ENCODE data around the gene CEP112.

CEP112 gene

DNA sequence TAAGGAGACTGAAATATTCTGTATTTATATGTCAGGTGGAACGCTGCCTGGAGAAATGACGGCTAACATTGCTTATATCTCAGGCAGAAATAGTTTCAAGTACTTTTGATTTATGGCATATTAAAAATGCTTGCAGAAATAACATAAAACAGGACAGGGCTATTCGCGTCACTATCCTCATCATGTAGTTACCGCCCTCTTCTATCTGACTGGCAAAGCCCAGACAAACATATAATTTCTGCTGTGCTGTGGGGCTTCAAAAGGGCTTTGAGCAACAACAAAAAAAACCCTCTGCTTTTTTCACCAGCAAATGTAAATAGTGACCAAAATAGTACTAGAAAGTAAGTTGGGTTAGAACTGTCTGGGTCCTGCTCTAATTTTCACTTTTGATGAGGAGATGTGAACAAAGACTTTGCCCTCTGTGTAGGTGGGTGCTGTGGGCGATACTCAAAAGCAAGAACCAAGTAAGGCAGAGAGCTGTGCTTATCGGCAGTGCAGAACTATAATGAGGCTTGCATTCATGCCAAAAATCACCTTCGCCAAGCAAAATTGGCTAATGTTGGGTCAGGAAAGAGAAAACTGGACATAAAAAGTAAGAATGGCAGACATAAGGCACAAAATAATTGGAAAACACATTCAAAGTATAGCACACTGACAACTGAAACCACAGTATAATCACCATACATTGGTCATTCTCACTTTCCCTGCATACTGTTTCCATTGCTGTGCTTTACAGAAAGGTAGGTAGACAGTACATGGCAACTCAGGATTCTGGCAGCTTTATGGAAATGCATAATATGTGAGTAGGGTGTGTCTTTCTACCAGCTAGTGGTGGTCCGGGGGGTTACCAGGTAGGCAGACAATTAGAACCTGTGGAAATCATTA, 479.3 kb downstream of the CEP112 start:
- no peak for ATAC-seq
- TF ChIP-seq, protein P1, sequence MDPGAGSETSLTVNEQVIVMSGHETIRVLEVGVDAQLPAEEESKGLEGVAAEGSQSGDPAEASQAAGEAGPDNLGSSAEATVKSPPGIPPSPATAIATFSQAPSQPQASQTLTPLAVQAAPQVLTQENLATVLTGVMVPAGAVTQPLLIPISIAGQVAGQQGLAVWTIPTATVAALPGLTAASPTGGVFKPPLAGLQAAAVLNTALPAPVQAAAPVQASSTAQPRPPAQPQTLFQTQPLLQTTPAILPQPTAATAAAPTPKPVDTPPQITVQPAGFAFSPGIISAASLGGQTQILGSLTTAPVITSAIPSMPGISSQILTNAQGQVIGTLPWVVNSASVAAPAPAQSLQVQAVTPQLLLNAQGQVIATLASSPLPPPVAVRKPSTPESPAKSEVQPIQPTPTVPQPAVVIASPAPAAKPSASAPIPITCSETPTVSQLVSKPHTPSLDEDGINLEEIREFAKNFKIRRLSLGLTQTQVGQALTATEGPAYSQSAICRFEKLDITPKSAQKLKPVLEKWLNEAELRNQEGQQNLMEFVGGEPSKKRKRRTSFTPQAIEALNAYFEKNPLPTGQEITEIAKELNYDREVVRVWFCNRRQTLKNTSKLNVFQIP (CRISPR knock-in tag; IDR thresholded peaks at IDR 0.05; ENCODE audit: borderline replicate concordance, low read depth) = no peak
- TF ChIP-seq TOX (CRISPR knock-in tag; IDR thresholded peaks at IDR 0.05; ENCODE audit: borderline replicate concordance) = no peak
- no peak for TF ChIP-seq RARB (CRISPR knock-in tag; IDR thresholded peaks at IDR 0.05)

DNA sequence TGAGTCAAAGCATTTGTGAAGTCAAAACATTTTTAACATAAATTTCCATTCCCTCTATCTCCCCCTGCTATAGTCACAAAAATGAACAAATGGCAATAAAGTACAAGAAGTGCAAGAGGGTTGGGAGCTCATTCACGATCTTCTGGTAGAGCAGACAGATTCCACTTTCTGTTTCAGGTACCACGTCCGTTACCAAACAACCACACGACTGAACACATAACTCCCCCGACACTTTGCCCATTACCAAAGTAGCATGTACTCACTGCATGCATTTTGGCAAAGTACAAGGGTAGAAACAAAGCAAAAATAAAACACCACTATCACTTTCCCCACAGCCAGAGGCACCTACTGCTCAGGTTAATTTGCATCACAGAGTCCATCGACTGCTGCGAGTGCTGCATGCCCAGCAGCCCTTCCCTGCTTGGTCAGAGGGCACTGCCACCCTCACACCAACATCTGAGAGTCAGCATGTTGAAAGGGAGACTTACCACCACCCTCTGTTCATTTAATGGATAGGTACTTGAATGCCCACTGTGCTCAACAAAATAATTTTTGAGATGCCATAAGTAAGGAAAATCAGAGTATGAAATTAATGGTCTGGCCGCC, 480.2 kb downstream of the CEP112 start:
- ATAC-seq = no peak
- TF ChIP-seq BACH2 (CRISPR knock-in tag; IDR thresholded peaks at IDR 0.05; ENCODE audit: borderline replicate concordance) (no peak), ZNF70 (CRISPR knock-in tag; IDR thresholded peaks at IDR 0.05) (no peak), TCF4 (CRISPR knock-in tag; IDR thresholded peaks at IDR 0.05; ENCODE audit: borderline replicate concordance) (no peak), CSDC2 (CRISPR knock-in tag; IDR thresholded peaks at IDR 0.05) (no peak), ARNTL (CRISPR knock-in tag; IDR thresholded peaks at IDR 0.05; ENCODE audit: borderline replicate concordance, low read depth) (no peak), ZFP30 (CRISPR knock-in tag; IDR thresholded peaks at IDR 0.05) (no peak), ISL1 (CRISPR knock-in tag; IDR thresholded peaks at IDR 0.05) (no peak), SNAI2 (CRISPR knock-in tag; IDR thresholded peaks at IDR 0.05) (no peak), ZC3H10 (CRISPR knock-in tag; IDR thresholded peaks at IDR 0.05) (no peak), RARB (CRISPR knock-in tag; IDR thresholded peaks at IDR 0.05) (no peak), ZNF565 (CRISPR knock-in tag; conservative IDR thresholded peaks at IDR 0.05; ENCODE audit: low read depth) (no peak), PPARA (CRISPR knock-in tag; IDR thresholded peaks at IDR 0.05; ENCODE audit: borderline replicate concordance) (no peak)
- TF ChIP-seq, protein P2, sequence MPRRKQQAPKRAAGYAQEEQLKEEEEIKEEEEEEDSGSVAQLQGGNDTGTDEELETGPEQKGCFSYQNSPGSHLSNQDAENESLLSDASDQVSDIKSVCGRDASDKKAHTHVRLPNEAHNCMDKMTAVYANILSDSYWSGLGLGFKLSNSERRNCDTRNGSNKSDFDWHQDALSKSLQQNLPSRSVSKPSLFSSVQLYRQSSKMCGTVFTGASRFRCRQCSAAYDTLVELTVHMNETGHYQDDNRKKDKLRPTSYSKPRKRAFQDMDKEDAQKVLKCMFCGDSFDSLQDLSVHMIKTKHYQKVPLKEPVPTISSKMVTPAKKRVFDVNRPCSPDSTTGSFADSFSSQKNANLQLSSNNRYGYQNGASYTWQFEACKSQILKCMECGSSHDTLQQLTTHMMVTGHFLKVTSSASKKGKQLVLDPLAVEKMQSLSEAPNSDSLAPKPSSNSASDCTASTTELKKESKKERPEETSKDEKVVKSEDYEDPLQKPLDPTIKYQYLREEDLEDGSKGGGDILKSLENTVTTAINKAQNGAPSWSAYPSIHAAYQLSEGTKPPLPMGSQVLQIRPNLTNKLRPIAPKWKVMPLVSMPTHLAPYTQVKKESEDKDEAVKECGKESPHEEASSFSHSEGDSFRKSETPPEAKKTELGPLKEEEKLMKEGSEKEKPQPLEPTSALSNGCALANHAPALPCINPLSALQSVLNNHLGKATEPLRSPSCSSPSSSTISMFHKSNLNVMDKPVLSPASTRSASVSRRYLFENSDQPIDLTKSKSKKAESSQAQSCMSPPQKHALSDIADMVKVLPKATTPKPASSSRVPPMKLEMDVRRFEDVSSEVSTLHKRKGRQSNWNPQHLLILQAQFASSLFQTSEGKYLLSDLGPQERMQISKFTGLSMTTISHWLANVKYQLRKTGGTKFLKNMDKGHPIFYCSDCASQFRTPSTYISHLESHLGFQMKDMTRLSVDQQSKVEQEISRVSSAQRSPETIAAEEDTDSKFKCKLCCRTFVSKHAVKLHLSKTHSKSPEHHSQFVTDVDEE (CRISPR knock-in tag; IDR thresholded peaks at IDR 0.05) = no peak
- TF ChIP-seq, protein P1 (CRISPR knock-in tag; IDR thresholded peaks at IDR 0.05; ENCODE audit: borderline replicate concordance, low read depth) = no peak

DNA sequence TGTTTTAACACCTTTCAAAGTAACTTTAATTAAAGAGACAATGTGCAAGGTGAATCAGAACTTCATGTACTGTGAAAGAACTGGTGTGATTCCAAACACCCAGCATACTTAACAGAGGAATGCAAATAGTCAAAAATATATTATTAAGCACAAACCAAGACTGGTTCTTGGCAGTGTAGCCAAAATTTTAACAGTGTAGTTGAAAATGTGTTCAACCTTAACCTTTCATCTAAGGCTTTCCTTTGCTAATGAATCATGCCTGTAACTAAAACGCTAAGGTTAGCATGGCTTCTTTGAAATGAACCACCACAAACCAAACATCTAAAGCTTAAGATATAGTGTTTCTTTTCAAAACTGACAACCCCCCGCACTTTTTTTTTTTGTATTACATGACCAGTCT, 484.2 kb downstream of the CEP112 start:
- TF ChIP-seq CSDC2 (CRISPR knock-in tag; IDR thresholded peaks at IDR 0.05) (no peak), SNAI2 (CRISPR knock-in tag; IDR thresholded peaks at IDR 0.05) (no peak), ZNF70 (CRISPR knock-in tag; IDR thresholded peaks at IDR 0.05) (no peak), ZFP30 (CRISPR knock-in tag; IDR thresholded peaks at IDR 0.05) (no peak)
- ATAC-seq = no peak

DNA sequence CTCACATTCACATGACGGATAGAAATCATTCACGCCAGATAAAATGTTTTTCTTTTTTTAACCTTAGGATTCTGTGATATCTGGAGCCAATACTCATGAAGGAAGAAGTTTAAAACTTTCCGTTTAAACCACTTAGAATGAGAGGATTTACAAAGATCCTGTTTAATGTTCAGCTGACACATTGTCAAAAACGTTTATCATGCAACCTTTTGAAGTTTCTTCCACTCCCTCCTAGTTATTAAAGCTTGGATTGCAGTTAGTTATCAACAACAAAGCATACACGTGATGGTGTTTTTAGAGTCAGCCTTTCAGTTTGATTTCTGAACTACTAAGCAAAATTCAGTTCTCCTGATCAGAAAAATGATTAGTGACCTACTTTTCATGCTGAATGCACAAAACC, 487.2 kb downstream of the CEP112 start:
- no peak for TF ChIP-seq ZFP30 (CRISPR knock-in tag; IDR thresholded peaks at IDR 0.05)
- no peak for TF ChIP-seq TCF4 (CRISPR knock-in tag; IDR thresholded peaks at IDR 0.05; ENCODE audit: borderline replicate concordance)
- no peak for TF ChIP-seq ISL1 (CRISPR knock-in tag; IDR thresholded peaks at IDR 0.05)
- no peak for TF ChIP-seq RARB (CRISPR knock-in tag; IDR thresholded peaks at IDR 0.05)
- no peak for TF ChIP-seq ZNF8 (CRISPR knock-in tag; IDR thresholded peaks at IDR 0.05)
- TF ChIP-seq, protein P2 (CRISPR knock-in tag; IDR thresholded peaks at IDR 0.05) = no peak
- no peak for TF ChIP-seq ZFP3 (CRISPR knock-in tag; IDR thresholded peaks at IDR 0.05)
- TF ChIP-seq, protein P3, sequence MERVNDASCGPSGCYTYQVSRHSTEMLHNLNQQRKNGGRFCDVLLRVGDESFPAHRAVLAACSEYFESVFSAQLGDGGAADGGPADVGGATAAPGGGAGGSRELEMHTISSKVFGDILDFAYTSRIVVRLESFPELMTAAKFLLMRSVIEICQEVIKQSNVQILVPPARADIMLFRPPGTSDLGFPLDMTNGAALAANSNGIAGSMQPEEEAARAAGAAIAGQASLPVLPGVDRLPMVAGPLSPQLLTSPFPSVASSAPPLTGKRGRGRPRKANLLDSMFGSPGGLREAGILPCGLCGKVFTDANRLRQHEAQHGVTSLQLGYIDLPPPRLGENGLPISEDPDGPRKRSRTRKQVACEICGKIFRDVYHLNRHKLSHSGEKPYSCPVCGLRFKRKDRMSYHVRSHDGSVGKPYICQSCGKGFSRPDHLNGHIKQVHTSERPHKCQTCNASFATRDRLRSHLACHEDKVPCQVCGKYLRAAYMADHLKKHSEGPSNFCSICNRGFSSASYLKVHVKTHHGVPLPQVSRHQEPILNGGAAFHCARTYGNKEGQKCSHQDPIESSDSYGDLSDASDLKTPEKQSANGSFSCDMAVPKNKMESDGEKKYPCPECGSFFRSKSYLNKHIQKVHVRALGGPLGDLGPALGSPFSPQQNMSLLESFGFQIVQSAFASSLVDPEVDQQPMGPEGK (CRISPR knock-in tag; IDR thresholded peaks at IDR 0.05; ENCODE audit: borderline replicate concordance) = no peak
- ATAC-seq = no peak
